Body of pancreas (tissue), 4 donors: ENCODE data around the gene TNRC18.

Experiments
- CTCF ChIP-seq, 7 experiments: fragments of 450-650 bp in 4 of 7; fragments of 200-600 bp in 3 of 7; sonication (generic) in 3 of 7; IDR thresholded peaks; one replicate each; pipeline ENCODE4 v1.5.1; 2016 to 2019; ENCODE audit warnings: antibody characterized with exemption in 7 of 7
- POLR2A ChIP-seq, 3 donors: fragments of 450-650 bp; IDR thresholded peaks; one replicate each; pipeline ENCODE4 v1.6.1; 2016; ENCODE audit warnings: antibody characterized with exemption in 3 of 3, mild to moderate bottlenecking in 2 of 3

GRCh38 chr7:5388273-5388901 is 35.2 kb downstream of the TNRC18 start:
- TF ChIP-seq CTCF (IDR thresholded peaks at IDR 0.05) = no peak
- TF ChIP-seq POLR2A (IDR thresholded peaks at IDR 0.05) = no peak
